Liver (tissue), 9 donors: ENCODE measurements around the gene SLC35B3. TPM values are rescaled to one million over a fixed set of nuclear protein-coding genes. Genes with fewer than 3 reads are reported as not detected.
"Not testable (repeated sequence)": the region's sequence is repeated elsewhere in the genome, so short reads cannot be mapped to it uniquely, and the experiment has no call there.

Experiments used
- DNase-seq: peaks from one replicate; pipeline ENCODE4 v3.0.0-alpha.2; 2017; ENCODE audit warnings: low spot score
- H3K27ac ChIP-seq, 2 donors: one replicate each; pipeline ENCODE4 v1.7.0; 2013; ENCODE audit warnings: inconsistent platforms in 2 of 2, low read length in 2 of 2, control low read depth in 1 of 2, low read depth in 1 of 2, mild to moderate bottlenecking in 1 of 2
- H3K27me3 ChIP-seq, 4 donors: one replicate each; pipeline versions ENCODE4 v1.6.1 to v1.7.0; 2013; ENCODE audit warnings: low read length in 3 of 4, inconsistent platforms in 1 of 4, mild to moderate bottlenecking in 1 of 4, moderate library complexity in 1 of 4; ENCODE audit not compliant: control insufficient read depth in 4 of 4, insufficient read depth in 4 of 4
- H3K36me3 ChIP-seq, 4 donors: one replicate each; pipeline versions ENCODE4 v1.6.1 to v1.7.0; 2013; ENCODE audit warnings: low read length in 3 of 4, mild to moderate bottlenecking in 3 of 4, low read depth in 1 of 4, moderate library complexity in 1 of 4; ENCODE audit not compliant: control insufficient read depth in 4 of 4, insufficient read depth in 3 of 4
- H3K4me1 ChIP-seq, 4 donors: one replicate each; pipeline versions ENCODE4 v1.6.1 to v1.7.0; 2013; ENCODE audit warnings: low read length in 3 of 4, mild to moderate bottlenecking in 3 of 4, moderate library complexity in 1 of 4; ENCODE audit not compliant: control insufficient read depth in 4 of 4, insufficient read depth in 4 of 4
- H3K4me3 ChIP-seq, 3 donors: one replicate each; pipeline versions ENCODE4 v1.6.1 to v1.7.0; 2013; ENCODE audit warnings: low read length in 3 of 3, control low read depth in 1 of 3, low read depth in 1 of 3, mild to moderate bottlenecking in 1 of 3
- H3K9ac ChIP-seq, 2 donors: one replicate each; pipeline ENCODE4 v1.7.0; 2013; ENCODE audit warnings: low read length in 2 of 2, mild to moderate bottlenecking in 2 of 2, moderate library complexity in 2 of 2, control low read depth in 1 of 2, low read depth in 1 of 2
- H3K9me3 ChIP-seq, 4 donors: one replicate each; pipeline versions ENCODE4 v1.6.1 to v1.7.0; 2013; ENCODE audit warnings: low read length in 3 of 4; ENCODE audit not compliant: control insufficient read depth in 4 of 4
- FOXA2 ChIP-seq: IDR thresholded peaks from 2 replicates; pipeline ENCODE4 v1.6.1; 2016; ENCODE audit warnings: antibody characterized with exemption
- JUND ChIP-seq, 2 donors: IDR thresholded peaks; 2 replicates each; pipeline ENCODE4 v1.6.1; 2016; ENCODE audit warnings: antibody characterized with exemption in 2 of 2
- NR2F2 ChIP-seq: IDR thresholded peaks from 2 replicates; pipeline ENCODE4 v1.6.1; 2016; ENCODE audit warnings: antibody characterized with exemption
- RAD21 ChIP-seq, 2 donors: IDR thresholded peaks; 2 replicates each; pipeline ENCODE4 v1.6.1; 2016; ENCODE audit warnings: antibody characterized with exemption in 2 of 2, mild to moderate bottlenecking in 2 of 2
- TAF1 ChIP-seq: conservative IDR thresholded peaks from 2 replicates; pipeline ENCODE4 v1.6.1; 2016; ENCODE audit warnings: antibody characterized with exemption, mild to moderate bottlenecking
- WGBS: extraction: QIAGEN DNeasy Blood & Tissue Kit; methylation state at CpG from one replicate; pipeline ENCODE4 v1.1.7; 2013; 5-methylcytosine and 5-hydroxymethylcytosine counted together
- polyA plus RNA-seq, 2 donors: library from polyadenylated mRNA; stranded (reverse) in 1 of 2; unstranded in 1 of 2; fragments of 200-250 nt in 1 of 2; fragments of >200 nt in 1 of 2; fragmentation: Nextera tagmentation in 1 of 2; extraction: Ambion mirVana in 1 of 2; gene quantifications; one replicate each; pipeline versions ENCODE4 v1.2.1 to v1.2.3, GENCODE V29; 2013 to 2015
- total RNA-seq, 2 donors: library from RNA; depleted of rRNA; stranded (reverse); fragments of >200 nt; gene quantifications; one replicate each; pipeline ENCODE4 v1.2.3, GENCODE V29; 2014
- TF ChIP-seq, protein P1 (sequence below): IDR thresholded peaks from 2 replicates; pipeline ENCODE4 v1.6.1; 2016; ENCODE audit warnings: antibody characterized with exemption, mild to moderate bottlenecking
- TF ChIP-seq, protein P2 (sequence below): IDR thresholded peaks from 2 replicates; pipeline ENCODE4 v1.6.1; 2016; ENCODE audit warnings: antibody characterized with exemption
- TF ChIP-seq, protein P3 (sequence below): fragments of 150-350 bp; IDR thresholded peaks from 2 replicates; pipeline ENCODE4 v1.5.1; 2017; ENCODE audit warnings: improper control_type of control experiment, low read depth, low read length; ENCODE audit not compliant: missing input control
- TF ChIP-seq, protein P4 (sequence below): IDR thresholded peaks from 2 replicates; pipeline ENCODE4 v1.6.1; 2016; ENCODE audit warnings: antibody characterized with exemption
- donor health status: healthy.
- donor health status: healthy.
- donor health status: healthy.
- donor health status: healthy.
- donor health status: healthy.

Gene SLC35B3
- total and polyA plus RNA-seq, 4 donors = 11.8 to 12.7 (median 12.2) TPM

DNA sequence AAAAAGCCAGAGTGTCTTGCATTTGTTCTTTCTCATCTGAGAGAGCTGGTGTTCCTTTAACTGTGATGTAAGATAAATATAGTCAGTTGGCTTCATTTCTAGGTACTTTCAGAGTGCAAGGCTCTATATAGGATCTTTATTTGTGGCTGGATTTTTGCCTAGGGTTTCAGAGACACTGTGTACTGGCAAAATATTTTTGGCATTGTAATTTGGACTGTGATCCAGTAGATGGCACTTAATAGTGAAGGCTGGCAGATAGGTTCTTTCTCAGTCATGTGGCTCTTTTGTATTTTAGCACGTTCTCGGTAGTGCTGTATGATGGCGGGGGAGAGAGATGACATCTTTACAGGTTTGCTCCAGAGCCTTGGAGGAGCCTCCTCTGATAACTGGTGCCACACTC, 26.8 kb upstream of the SLC35B3 start:
- Histone ChIP-seq H3K36me3 (no peaks in the 10 kb centered on the region), H3K27me3 (no peaks in the 10 kb centered on the region), H3K4me1 (no peaks in the 10 kb centered on the region), H3K9ac (no peak overlapping the region), H3K9me3 (no peaks in the 10 kb centered on the region), H3K27ac (no peak overlapping the region), H3K4me3 (no peak overlapping the region)
- no peak for DNase-seq
- TF ChIP-seq RAD21 (IDR thresholded peaks at IDR 0.05) = no peak
- 92% methylated on average over 3 of the region's 3 CpGs for WGBS

DNA sequence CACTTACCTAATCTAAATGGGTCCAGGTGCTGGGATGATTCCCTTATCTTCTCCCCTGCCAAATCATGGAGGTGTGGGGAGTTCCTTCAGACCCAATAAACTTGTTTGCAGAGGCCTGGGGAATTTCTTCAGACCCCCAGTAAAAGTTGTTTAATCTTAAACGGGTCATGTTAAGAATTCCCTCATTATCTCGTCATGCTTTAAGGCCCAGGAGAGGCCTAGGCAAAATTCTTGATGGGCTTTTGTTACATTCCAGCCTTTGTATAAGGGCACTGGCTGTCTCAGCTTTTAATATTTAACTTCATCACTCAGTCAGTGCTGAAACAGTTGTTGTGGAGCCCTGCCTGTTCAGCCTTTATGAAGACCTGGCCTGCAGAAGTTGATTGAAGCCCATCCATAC, 11.0 kb upstream of the SLC35B3 start:
- Histone ChIP-seq H3K9ac (no peak overlapping the region), H3K27me3 (no peaks in the 10 kb centered on the region), H3K4me1 (no peaks in the 10 kb centered on the region), H3K4me3 (no peak overlapping the region), H3K9me3 (no peaks in the 10 kb centered on the region), H3K27ac (no peak overlapping the region), H3K36me3 (peaks cover 0 to 2% (median 0%) of the 10 kb centered on the region in 4 donors)
- no peak for DNase-seq
- TF ChIP-seq JUND (IDR thresholded peaks at IDR 0.05) = no peak
- TF ChIP-seq, protein P1, sequence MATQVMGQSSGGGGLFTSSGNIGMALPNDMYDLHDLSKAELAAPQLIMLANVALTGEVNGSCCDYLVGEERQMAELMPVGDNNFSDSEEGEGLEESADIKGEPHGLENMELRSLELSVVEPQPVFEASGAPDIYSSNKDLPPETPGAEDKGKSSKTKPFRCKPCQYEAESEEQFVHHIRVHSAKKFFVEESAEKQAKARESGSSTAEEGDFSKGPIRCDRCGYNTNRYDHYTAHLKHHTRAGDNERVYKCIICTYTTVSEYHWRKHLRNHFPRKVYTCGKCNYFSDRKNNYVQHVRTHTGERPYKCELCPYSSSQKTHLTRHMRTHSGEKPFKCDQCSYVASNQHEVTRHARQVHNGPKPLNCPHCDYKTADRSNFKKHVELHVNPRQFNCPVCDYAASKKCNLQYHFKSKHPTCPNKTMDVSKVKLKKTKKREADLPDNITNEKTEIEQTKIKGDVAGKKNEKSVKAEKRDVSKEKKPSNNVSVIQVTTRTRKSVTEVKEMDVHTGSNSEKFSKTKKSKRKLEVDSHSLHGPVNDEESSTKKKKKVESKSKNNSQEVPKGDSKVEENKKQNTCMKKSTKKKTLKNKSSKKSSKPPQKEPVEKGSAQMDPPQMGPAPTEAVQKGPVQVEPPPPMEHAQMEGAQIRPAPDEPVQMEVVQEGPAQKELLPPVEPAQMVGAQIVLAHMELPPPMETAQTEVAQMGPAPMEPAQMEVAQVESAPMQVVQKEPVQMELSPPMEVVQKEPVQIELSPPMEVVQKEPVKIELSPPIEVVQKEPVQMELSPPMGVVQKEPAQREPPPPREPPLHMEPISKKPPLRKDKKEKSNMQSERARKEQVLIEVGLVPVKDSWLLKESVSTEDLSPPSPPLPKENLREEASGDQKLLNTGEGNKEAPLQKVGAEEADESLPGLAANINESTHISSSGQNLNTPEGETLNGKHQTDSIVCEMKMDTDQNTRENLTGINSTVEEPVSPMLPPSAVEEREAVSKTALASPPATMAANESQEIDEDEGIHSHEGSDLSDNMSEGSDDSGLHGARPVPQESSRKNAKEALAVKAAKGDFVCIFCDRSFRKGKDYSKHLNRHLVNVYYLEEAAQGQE = no peak
- TF ChIP-seq, protein P2, sequence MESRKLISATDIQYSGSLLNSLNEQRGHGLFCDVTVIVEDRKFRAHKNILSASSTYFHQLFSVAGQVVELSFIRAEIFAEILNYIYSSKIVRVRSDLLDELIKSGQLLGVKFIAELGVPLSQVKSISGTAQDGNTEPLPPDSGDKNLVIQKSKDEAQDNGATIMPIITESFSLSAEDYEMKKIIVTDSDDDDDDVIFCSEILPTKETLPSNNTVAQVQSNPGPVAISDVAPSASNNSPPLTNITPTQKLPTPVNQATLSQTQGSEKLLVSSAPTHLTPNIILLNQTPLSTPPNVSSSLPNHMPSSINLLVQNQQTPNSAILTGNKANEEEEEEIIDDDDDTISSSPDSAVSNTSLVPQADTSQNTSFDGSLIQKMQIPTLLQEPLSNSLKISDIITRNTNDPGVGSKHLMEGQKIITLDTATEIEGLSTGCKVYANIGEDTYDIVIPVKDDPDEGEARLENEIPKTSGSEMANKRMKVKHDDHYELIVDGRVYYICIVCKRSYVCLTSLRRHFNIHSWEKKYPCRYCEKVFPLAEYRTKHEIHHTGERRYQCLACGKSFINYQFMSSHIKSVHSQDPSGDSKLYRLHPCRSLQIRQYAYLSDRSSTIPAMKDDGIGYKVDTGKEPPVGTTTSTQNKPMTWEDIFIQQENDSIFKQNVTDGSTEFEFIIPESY = no peak
- TF ChIP-seq FOXA2 = no peak
- TF ChIP-seq NR2F2 = no peak
- no peak for TF ChIP-seq TAF1
- TF ChIP-seq, protein P3, sequence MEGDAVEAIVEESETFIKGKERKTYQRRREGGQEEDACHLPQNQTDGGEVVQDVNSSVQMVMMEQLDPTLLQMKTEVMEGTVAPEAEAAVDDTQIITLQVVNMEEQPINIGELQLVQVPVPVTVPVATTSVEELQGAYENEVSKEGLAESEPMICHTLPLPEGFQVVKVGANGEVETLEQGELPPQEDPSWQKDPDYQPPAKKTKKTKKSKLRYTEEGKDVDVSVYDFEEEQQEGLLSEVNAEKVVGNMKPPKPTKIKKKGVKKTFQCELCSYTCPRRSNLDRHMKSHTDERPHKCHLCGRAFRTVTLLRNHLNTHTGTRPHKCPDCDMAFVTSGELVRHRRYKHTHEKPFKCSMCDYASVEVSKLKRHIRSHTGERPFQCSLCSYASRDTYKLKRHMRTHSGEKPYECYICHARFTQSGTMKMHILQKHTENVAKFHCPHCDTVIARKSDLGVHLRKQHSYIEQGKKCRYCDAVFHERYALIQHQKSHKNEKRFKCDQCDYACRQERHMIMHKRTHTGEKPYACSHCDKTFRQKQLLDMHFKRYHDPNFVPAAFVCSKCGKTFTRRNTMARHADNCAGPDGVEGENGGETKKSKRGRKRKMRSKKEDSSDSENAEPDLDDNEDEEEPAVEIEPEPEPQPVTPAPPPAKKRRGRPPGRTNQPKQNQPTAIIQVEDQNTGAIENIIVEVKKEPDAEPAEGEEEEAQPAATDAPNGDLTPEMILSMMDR = no peak
- TF ChIP-seq, protein P4, sequence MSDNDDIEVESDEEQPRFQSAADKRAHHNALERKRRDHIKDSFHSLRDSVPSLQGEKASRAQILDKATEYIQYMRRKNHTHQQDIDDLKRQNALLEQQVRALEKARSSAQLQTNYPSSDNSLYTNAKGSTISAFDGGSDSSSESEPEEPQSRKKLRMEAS = no peak
- 65% methylated on average over 2 of the region's 2 CpGs for WGBS

DNA sequence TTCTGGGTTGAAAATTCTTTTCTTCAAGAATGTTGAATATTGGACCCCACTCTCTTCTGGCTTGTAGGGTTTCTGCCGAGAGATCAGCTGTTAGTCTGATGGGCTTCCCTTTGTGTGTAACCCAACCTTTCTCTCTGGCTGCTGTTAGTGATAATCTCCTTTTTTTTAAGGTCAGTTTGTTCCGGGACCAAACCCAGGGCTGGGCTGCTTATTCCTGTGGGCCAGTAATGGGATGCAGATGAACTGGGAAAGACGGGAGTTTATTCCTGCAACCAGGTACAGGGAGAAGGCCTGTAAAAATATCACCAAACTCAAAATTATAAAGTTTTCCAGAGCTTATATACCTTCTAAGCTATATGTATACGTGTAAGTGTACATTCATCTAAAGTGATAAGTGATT, 10.6 kb upstream of the SLC35B3 start:
- not testable (repeated sequence) for H3K27ac ChIP-seq, H3K4me1 ChIP-seq, H3K9me3 ChIP-seq, H3K9ac ChIP-seq, H3K36me3 ChIP-seq, H3K27me3 ChIP-seq, DNase-seq, H3K4me3 ChIP-seq
- WGBS = 72% methylated on average over 4 of the region's 4 CpGs
